Stimulated activated CD8-positive, alpha-beta memory T cell treated with anti-CD3 and anti-CD28 coated beads, Interleukin-15, amount 100 ng/mL, for 1 hour (primary cell): ENCODE measurements around the gene GATD1.

ENCODE experiments used
- DNase-seq: peaks from one replicate; pipeline ENCODE4 v3.0.0-alpha.2; 2020; ENCODE audit warnings: low read depth

GATD1 gene

DNA sequence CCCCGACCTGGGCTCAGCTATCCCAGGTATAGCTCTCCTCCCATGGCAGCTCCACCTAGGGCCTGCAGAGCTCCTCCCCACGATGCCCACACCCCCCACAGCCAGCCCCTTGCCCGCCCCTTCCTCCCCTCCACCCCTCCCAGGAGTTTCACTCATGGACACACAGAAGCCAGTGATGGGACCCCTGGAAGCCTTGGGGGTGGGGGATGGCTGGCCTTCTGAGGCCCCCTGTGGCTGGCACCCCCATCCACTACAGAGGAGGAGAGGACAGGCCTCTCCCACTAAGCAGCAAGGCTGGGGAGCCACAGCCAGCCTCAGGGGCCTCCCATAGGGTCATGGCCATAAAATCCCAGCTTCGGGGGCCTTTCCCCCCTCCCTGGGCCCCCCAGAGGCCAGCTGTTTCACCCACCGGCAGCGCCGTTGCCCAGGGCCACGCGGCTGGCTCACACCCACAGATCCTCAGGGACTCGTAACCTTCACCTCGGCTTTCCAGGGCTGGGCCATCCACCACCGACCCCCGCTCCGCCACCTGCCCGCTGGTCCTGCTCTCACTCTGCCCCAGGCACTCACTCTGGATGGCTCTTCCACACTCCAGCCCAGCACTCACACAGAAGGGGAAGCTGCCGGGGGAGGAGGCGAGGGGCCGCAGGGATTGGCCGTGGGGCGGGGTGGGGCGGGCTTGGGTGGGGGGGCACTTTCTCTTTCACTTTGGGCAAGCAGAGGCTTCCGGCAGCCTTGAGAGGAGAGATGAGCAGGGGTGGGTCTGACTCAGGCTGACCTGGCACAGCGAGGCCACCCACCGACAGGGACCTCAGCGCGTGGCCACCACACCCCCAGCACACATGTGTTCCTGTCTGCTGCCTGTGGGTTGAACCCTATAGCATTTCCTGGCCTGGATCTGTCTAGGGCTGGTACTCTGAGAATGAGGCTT lies 18.6 kb upstream of the GATD1 start:
- peak; percentile 29 for DNase-seq

DNA sequence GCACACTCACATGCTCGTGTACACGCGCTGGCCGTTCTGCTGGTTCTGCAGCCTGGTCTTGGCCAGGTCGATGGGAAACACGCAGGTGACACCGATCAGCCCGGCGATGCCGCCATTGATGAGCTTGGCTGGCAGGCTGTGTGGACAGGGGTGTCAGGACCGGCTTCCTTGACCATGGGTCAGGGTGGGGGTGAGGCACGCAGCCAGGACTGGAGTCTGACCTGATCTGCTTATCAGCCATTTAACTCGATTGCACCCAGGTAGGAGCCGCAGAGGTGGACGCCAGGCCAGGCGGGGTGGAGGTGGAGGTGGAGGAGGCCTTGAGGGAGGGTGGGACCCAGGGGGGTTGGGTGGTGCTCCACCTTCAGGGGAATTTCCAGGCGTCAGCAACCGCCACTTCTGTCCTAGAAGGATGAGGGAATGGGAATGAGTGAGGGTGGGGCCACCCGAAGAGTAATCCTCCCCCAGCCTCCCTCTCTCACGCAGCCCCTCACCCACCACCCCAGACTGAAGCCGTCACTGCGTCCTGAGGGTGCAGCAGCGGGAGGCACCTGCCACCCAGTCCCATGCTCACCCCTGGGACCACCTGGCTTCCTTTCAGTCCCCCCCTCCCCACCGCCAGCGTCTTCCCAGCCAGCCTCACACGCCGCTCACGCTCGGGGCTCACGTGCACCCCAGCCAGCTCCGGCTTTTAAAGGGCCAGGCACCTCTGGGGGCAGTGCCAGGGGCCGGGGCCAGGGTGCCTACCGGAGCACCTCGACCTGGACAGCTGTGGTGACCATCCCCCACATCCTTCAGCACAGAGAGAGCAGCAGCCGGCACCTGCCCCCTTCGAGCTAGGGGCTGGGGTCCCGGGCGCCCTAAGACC lies 17.7 kb upstream of the GATD1 start:
- no peak for DNase-seq

GRCh38 chr11:794013-794765 lies 16.9 kb upstream of the GATD1 start:
- no peak for DNase-seq

GRCh38 chr11:793556-793955 lies 16.3 kb upstream of the GATD1 start:
- no peak for DNase-seq

- DNase-seq: no peak
These were observed 15.6 kb upstream of the GATD1 start for GRCh38 chr11:792873-793272.

GRCh38 chr11:792535-792821 lies 15.2 kb upstream of the GATD1 start:
- no peak for DNase-seq

DNA sequence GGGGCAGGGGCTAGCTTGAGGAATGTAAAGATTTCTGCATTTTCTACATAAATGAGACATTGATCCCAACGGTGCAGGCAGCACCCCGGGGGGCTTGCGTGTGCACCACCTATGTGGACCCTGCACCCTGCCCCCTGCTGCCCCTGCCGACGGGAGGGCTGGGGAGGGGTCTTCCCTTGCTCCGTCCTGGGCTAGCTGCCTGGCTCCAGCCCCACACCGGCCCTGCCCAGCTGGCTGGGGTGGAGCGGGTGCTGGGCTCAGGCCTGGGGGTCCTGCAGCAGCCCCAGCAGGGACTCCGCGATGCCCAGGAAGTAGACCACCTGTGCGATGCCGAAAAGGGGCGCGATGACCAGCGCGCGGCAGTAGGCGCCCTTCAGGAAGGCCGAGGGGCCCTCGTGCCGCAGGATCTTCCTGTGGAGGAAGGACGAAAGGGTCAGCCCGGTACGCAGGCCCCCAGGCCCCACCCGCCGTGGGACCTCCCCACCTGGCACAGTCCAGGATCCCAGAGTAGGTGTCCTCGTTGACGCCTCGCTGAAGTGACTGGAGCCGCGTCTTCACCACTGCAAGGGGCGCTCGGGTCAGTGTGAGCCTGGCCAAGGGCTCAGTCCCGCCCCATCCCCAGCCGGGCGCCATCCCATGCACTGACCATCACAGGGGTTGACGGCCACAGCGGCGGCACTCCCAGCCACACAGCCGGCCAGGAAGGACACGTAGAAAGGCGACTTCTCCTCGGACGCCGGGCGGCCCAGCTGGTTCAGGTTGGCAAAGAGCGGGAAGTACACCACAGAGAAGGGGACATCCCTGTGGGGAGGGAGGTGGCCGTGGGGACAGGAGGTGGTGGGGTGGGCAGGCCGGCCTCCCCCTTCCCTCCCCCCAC lies 14.6 kb upstream of the GATD1 start:
- no peak for DNase-seq

DNA sequence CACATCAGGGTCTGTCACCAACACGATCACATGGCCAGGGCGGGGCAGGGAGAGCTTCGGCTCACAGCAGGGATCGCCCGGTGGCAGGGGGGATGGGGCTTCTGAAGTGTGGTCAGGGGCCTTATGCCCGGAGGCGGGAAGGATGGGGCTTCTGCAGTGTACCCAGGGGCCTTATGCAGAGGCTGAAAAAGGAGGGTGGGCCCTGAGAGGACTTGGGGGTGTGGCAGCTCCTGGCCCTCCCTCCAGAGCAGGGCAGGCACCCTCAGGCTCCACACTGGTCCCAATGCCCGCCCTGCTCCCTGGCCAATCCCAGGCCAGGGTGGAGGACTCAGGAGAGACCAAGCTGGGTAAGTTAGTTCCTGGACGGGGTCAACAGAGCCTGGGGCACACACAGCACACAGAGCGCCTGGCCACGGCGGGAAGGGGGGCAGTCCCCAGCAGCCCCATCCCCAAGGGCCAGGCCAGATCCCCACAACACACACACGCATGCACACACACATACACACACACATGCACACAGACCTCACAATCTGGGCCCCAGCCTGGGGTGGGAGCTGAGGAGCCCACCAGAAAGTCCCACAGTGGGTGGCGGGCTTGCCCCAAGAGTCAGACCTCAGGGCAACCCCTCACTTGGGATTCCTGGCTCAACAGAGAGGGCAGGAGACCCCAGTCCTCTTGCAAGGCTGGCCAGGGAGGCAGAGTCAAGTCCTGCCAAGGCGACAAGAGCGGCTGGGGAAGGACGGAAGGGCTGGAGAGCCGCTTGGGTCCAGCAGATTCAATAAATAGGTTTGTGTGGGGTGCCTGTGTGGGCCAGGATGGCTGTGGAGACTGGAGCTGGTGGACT lies 13.7 kb upstream of the GATD1 start:
- DNase-seq: no peak

DNA sequence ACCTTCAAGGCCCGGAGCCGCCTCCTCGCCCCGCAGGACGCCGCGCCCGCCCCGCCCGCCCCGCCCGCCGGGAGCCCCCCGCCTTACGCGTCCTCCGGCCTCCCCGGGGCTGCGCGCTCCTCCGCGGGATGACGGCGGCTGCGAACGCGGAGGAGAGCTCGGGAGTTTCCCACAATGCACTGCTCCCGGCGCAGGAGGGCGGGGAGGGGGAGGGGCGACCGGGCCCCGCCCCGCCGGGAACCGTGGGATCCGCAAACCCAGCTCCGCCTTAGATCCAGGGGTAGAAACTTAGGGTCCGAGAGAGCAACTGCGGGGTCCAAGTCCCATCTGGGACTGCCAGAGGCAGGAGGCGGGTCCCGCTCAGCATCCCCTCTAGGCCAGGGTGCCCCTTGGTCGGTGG lies 12.7 kb upstream of the GATD1 start, which contains the start of gene CEND1:
Gene CEND1 (minus strand): TSS at position 148 of the 400 bp plus-strand sequence. CDS start 1,514 bp downstream, outside the sequence.
- DNase-seq: no peak

DNA sequence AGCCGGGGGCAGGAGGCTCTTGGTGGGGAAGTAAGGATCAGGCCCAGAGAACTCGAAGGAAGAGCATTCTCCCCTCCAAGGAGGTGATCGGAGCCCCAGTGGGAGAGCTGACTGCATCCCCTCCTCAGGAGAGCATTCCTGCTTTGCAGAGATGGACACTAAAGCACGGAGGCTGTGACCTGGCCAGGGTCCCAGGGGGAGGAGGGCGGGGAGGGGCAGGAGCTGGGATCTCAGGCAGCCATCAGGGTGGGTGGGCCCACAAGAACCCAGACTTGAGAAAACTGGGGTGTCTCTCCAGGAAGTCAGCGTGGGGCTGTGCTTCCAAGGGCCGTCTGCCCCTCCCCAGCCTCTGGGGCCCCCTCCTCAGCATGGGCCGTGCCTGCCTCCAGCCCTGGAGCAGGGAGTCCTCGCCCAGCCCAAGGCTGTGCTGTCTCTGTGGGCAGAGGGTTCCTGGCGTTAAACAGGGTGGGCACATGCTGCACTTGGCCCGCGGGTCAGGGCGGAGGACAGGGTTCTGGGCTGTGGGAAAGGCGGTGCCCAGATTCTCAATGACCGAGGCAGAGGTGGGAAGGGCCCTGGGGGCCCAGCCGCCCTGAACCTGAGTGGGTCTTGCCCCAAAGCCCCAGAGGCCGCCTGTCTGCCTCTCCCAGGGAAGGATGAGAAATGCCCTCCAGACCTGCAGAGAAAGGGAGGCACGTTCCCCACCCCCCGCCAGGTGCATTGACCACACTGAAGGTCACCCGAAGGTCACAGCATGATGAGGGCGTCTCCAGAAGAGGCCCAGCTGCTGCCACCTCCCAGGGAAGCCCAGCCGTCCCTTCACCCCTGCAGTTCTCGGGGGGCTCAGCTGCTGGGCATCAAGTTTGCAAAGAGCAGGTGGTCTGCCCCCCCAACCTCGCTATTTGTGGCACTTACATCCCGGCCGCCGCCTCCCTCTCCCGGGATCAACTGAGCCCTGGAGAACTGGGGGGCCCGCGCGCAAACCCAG lies 12.0 kb upstream of the GATD1 start:
- no peak for DNase-seq

DNA sequence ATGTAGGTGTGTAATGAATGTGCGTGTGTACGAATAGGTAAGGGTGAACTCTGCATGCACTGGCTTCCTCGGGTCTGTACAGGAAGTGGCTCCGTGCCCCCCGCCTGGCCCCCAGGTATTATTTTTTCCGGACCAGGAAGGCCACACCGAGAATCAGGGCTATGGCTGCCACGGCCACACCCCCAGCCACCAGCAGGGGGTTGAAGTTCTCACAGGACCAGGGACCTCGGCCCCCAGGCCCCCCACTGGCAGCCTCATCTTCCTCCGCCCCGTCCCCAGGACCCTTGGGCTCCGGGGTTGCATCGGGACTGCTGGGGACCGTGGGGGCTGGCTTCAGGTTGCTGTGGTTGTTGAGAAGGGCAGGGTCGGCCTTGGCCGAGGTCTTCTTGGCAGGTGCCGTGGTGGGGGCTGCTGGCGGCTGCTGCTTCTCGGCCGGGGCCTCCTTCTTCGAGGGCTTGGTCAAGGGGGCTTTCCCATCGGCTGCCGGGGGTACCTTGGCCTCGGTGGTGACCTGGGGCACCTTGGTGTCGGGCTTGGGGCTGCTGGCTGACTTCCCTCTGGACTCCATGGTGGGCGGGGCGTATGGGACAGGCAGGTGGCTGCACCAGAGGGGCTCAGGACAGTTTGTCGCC lies 10.8 kb upstream of the GATD1 start:
- no peak for DNase-seq

- DNase-seq: no peak
These were observed 9.9 kb upstream of the GATD1 start for GRCh38 chr11:787084-787675.

DNA sequence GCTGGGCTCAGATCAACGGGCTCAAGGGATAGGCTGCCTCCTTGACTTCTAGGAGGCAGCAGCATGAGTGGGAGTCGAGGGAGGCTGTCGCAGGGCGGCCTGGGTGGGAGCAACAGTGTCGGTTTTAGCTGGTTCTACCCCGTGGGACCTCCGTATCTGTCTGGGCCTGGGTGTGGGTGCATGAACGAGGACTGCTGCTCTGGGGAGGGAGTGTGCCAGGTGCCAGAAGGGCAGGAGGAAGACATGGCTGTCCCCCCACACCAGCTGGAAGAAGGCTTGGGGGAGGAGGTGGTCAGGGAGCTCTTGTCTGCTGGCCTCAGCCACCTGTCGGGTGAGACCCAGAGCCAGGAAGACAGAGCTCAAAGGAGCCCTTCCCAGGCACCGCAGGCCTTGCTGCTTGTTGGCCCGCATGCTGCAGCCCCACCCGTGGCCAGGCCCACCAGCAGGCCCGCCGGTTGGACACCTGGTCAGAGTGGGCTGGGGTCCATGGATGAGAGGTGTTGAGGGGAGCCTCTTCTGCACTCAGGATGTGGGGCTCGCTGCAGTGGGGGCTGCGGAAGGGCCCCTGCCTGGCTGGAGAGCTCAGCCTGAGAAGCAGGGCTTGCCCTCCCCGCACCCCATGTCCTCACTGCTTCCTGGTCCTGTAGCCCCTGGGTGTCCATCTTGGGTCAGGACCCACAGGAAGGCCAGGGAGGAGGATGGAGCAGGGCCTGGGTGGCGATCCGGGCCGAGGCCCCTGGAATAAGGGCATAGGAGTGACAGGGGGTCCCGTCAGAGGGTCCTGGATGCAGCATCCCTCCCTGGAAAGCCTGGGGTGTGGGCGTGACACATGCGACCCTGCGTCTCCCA lies 9.2 kb upstream of the GATD1 start:
- DNase-seq: no peak

GRCh38 chr11:783581-784015 lies 6.3 kb upstream of the GATD1 start:
- no peak for DNase-seq

GRCh38 chr11:782264-783174 lies 5.2 kb upstream of the GATD1 start:
- DNase-seq: no peak

DNA sequence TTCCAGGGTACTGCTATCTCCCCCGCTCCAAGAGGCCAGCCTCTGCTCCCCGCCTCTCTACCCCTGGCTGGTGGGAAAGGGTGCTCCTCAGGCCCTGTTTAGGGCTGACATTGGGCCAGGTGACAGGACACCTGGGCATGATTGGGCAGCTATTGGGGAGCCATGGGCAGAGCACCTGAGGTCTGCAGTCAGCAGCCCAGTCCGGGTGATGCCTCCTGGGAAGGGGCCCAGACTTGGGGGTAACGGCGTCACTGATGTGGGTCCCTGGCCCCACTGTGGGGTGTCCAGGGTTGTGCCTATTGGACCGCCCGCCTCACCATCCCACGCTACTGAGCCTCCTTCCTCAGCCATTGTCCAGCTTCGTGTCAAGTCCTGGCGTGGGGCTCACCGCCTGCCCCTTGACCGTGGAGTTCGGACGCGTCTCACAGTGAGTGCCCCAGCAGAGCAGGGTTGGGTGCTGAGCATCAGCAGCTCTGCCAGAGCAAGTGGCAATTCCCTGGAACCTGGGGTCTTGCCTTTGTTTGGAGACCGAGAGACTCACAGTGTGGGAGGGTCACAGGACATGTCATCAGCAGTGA lies 2.8 kb upstream of the GATD1 start:
- no peak for DNase-seq
